ENCODE data around the gene OTULINL.

DNA sequence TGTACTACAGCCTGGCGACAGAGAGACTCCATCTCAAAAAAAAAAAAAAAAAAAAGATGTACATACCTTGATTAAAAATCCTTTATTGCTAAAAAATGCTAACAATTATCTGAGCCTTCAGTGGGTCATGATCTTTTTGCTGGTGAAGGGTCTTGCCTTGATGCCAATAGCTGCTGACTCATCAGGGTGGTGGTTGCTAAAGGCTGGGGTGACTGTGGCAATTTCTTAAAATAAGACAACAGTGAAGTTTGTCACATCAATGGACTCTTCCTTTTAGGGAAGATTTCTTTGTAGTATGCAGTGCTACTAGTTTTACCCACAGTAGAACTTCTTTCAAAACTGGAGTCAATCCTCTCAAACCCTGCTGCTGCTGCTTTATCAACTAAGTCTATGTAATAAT lies 33.9 kb upstream of the OTULINL start:
- TF ChIP-seq POLR2AphosphoS5 (IDR thresholded peaks at IDR 0.05; ENCODE audit: low read depth, low read length): no peak
- no peak for TF ChIP-seq POLR2A (IDR thresholded peaks at IDR 0.05; ENCODE audit: low read depth, low read length)

Measured in GM12892 (cell line).